Activated naive CD8-positive, alpha-beta T cell treated with anti-CD3 and anti-CD28 coated beads for 36 hours (primary cell): ENCODE data around the gene LDLRAD4. TPM values are rescaled to one million over a fixed set of nuclear protein-coding genes. Genes with fewer than 3 reads are reported as not detected.

Source experiments
- DNase-seq: peaks from one replicate; pipeline ENCODE4 v3.0.0; 2021
- H3K27ac Mint-ChIP-seq: one replicate; pipeline ENCODE4 v1.8.0; 2022; ENCODE audit warnings: mild to moderate bottlenecking, moderate library complexity, mixed read lengths
- H3K27me3 Mint-ChIP-seq: one replicate; pipeline ENCODE4 v1.8.0; 2022; ENCODE audit warnings: mild to moderate bottlenecking, mixed read lengths
- H3K36me3 Mint-ChIP-seq: one replicate; pipeline ENCODE4 v1.8.0; 2021; ENCODE audit warnings: mild to moderate bottlenecking, mixed read lengths
- H3K4me1 Mint-ChIP-seq: one replicate; pipeline ENCODE4 v1.8.0; 2021; ENCODE audit warnings: mixed read lengths
- H3K4me3 Mint-ChIP-seq: one replicate; pipeline ENCODE4 v1.8.0; 2022; ENCODE audit warnings: mild to moderate bottlenecking, moderate library complexity, mixed read lengths
- H3K9me3 Mint-ChIP-seq: one replicate; pipeline ENCODE4 v1.8.0; 2022; ENCODE audit warnings: mixed read lengths
- total RNA-seq, 2 experiments: library from RNA; stranded (reverse); gene quantifications; one replicate each; pipeline ENCODE4 v1.2.3, GENCODE V29; 2021

Gene LDLRAD4
- total RNA-seq, 2 experiments from 2014 or later = 27.4 to 27.5 TPM

- Mint-ChIP-seq H3K27ac (no peak overlapping the region), H3K9me3 (no peaks in the 10 kb centered on the region), H3K4me1 (peaks cover 17% of the 10 kb centered on the region), H3K27me3 (no peaks in the 10 kb centered on the region), H3K4me3 (no peak overlapping the region), H3K36me3 (peaks cover 3% of the 10 kb centered on the region)
- no peak for DNase-seq
These were observed 185.4 kb downstream of the LDLRAD4 start for GRCh38 chr18:13403786-13404549.

GRCh38 chr18:13405305-13406038 lies 186.9 kb downstream of the LDLRAD4 start:
- DNase-seq = no peak
- Mint-ChIP-seq H3K4me3 (no peak overlapping the region), H3K27me3 (no peaks in the 10 kb centered on the region), H3K27ac (no peak overlapping the region), H3K36me3 (peaks cover 10% of the 10 kb centered on the region), H3K9me3 (no peaks in the 10 kb centered on the region), H3K4me1 (peaks cover 15% of the 10 kb centered on the region)

GRCh38 chr18:13406049-13406615 lies 187.6 kb downstream of the LDLRAD4 start:
- Mint-ChIP-seq H3K4me3 (no peak overlapping the region), H3K27me3 (no peaks in the 10 kb centered on the region), H3K4me1 (peaks cover 9% of the 10 kb centered on the region), H3K36me3 (peaks cover 15% of the 10 kb centered on the region), H3K9me3 (no peaks in the 10 kb centered on the region), H3K27ac (no peak overlapping the region)
- no peak for DNase-seq

- Mint-ChIP-seq H3K27me3 (no peaks in the 10 kb centered on the region), H3K27ac (no peak overlapping the region), H3K36me3 (peaks cover 21% of the 10 kb centered on the region), H3K4me1 (peaks cover 6% of the 10 kb centered on the region), H3K9me3 (no peaks in the 10 kb centered on the region), H3K4me3 (no peak overlapping the region)
- DNase-seq = no peak
These were observed 188.2 kb downstream of the LDLRAD4 start for GRCh38 chr18:13406736-13407135.

GRCh38 chr18:13407484-13407883 lies 188.9 kb downstream of the LDLRAD4 start:
- Mint-ChIP-seq H3K4me3 (no peak overlapping the region), H3K4me1 (peaks cover 1% of the 10 kb centered on the region), H3K36me3 (peaks cover 28% of the 10 kb centered on the region), H3K27ac (no peak overlapping the region), H3K27me3 (no peaks in the 10 kb centered on the region), H3K9me3 (peaks cover 5% of the 10 kb centered on the region)
- no peak for DNase-seq

- Mint-ChIP-seq H3K27me3 (no peaks in the 10 kb centered on the region), H3K36me3 (peaks cover 33% of the 10 kb centered on the region), H3K27ac (no peak overlapping the region), H3K4me1 (peaks cover 1% of the 10 kb centered on the region), H3K4me3 (no peak overlapping the region), H3K9me3 (peaks cover 6% of the 10 kb centered on the region)
- DNase-seq = no peak
These were observed 190.5 kb downstream of the LDLRAD4 start for GRCh38 chr18:13409026-13409425.

- peaks cover 34% of the 10 kb centered on the region for H3K36me3 Mint-ChIP-seq
- peaks cover 6% of the 10 kb centered on the region for H3K9me3 Mint-ChIP-seq
- H3K27me3 Mint-ChIP-seq = no peaks in the 10 kb centered on the region
- no peak overlapping the region for H3K27ac Mint-ChIP-seq
- H3K4me3 Mint-ChIP-seq = no peak overlapping the region
- DNase-seq = no peak
- H3K4me1 Mint-ChIP-seq = peaks cover 4% of the 10 kb centered on the region
These were observed 191.4 kb downstream of the LDLRAD4 start for GRCh38 chr18:13409997-13410396.

- Mint-ChIP-seq H3K4me1 (peaks cover 7% of the 10 kb centered on the region), H3K9me3 (peaks cover 6% of the 10 kb centered on the region), H3K27me3 (no peaks in the 10 kb centered on the region), H3K27ac (no peak overlapping the region), H3K36me3 (peaks cover 34% of the 10 kb centered on the region), H3K4me3 (no peak overlapping the region)
- DNase-seq = no peak
These were observed 191.9 kb downstream of the LDLRAD4 start for GRCh38 chr18:13410471-13410870.

GRCh38 chr18:13412017-13412416 lies 193.5 kb downstream of the LDLRAD4 start:
- Mint-ChIP-seq H3K4me1 (peaks cover 20% of the 10 kb centered on the region), H3K27ac (no peak overlapping the region), H3K9me3 (peaks cover 6% of the 10 kb centered on the region), H3K36me3 (peaks cover 34% of the 10 kb centered on the region), H3K27me3 (no peaks in the 10 kb centered on the region), H3K4me3 (no peak overlapping the region)
- no peak for DNase-seq

- no peak overlapping the region for H3K27ac Mint-ChIP-seq
- no peak for DNase-seq
- H3K4me1 Mint-ChIP-seq = peaks cover 21% of the 10 kb centered on the region
- H3K4me3 Mint-ChIP-seq = no peak overlapping the region
- H3K27me3 Mint-ChIP-seq = no peaks in the 10 kb centered on the region
- peaks cover 6% of the 10 kb centered on the region for H3K9me3 Mint-ChIP-seq
- peaks cover 37% of the 10 kb centered on the region for H3K36me3 Mint-ChIP-seq
These were observed 194.3 kb downstream of the LDLRAD4 start for GRCh38 chr18:13412901-13413300.

GRCh38 chr18:13414102-13414501 lies 195.5 kb downstream of the LDLRAD4 start:
- H3K4me1 Mint-ChIP-seq = peaks cover 21% of the 10 kb centered on the region
- H3K36me3 Mint-ChIP-seq = peaks cover 36% of the 10 kb centered on the region
- H3K27me3 Mint-ChIP-seq = no peaks in the 10 kb centered on the region
- H3K9me3 Mint-ChIP-seq = peaks cover 6% of the 10 kb centered on the region
- H3K4me3 Mint-ChIP-seq = no peak overlapping the region
- no peak overlapping the region for H3K27ac Mint-ChIP-seq
- DNase-seq = no peak

- Mint-ChIP-seq H3K9me3 (peaks cover 6% of the 10 kb centered on the region), H3K27ac (no peak overlapping the region), H3K27me3 (no peaks in the 10 kb centered on the region), H3K4me1 (peaks cover 21% of the 10 kb centered on the region), H3K4me3 (no peak overlapping the region), H3K36me3 (peaks cover 36% of the 10 kb centered on the region)
- no peak for DNase-seq
These were observed 196.0 kb downstream of the LDLRAD4 start for GRCh38 chr18:13414521-13414920.

- Mint-ChIP-seq H3K9me3 (peaks cover 6% of the 10 kb centered on the region), H3K36me3 (peaks cover 26% of the 10 kb centered on the region)
- DNase-seq = no peak
These were observed 197.2 kb downstream of the LDLRAD4 start for GRCh38 chr18:13415736-13416135.

GRCh38 chr18:13416208-13416607 lies 197.6 kb downstream of the LDLRAD4 start:
- H3K27ac Mint-ChIP-seq = peak overlapping the region; percentile 42
- no peak for DNase-seq
- H3K4me1 Mint-ChIP-seq = peaks cover 24% of the 10 kb centered on the region
- peaks cover 23% of the 10 kb centered on the region for H3K36me3 Mint-ChIP-seq
- no peak overlapping the region for H3K4me3 Mint-ChIP-seq
- H3K27me3 Mint-ChIP-seq = no peaks in the 10 kb centered on the region
- H3K9me3 Mint-ChIP-seq = peaks cover 6% of the 10 kb centered on the region

More at GRCh38 chr18:13415736-13416135, 197.2 kb downstream of the LDLRAD4 start:
- no peak overlapping the region for H3K4me3 Mint-ChIP-seq
- peaks cover 21% of the 10 kb centered on the region for H3K4me1 Mint-ChIP-seq
- no peaks in the 10 kb centered on the region for H3K27me3 Mint-ChIP-seq
- no peak overlapping the region for H3K27ac Mint-ChIP-seq

- DNase-seq = no peak
- H3K27me3 Mint-ChIP-seq = no peaks in the 10 kb centered on the region
- H3K36me3 Mint-ChIP-seq = peaks cover 17% of the 10 kb centered on the region
- H3K4me1 Mint-ChIP-seq = peaks cover 26% of the 10 kb centered on the region
- H3K4me3 Mint-ChIP-seq = no peak overlapping the region
- no peak overlapping the region for H3K27ac Mint-ChIP-seq
- H3K9me3 Mint-ChIP-seq = peaks cover 6% of the 10 kb centered on the region
These were observed 198.3 kb downstream of the LDLRAD4 start for GRCh38 chr18:13416848-13417247.
